PC-3 (cell line): Measurements from ENCODE around the gene IQCB1. TPM values are rescaled to one million over a fixed set of nuclear protein-coding genes. Genes with fewer than 3 reads are reported as not detected.
A peak's percentile ranks its signal among the peaks of the same experiment; 100 is the strongest.

Experiments
- ATAC-seq: fragments of 200-7000 bp; cut with Tn5 transposase; 2 replicates; pipeline ENCODE4 v1.9.1; 2020; ENCODE audit warnings: mild to moderate bottlenecking, moderate library complexity
- BruUV-seq: library from RNA; stranded (reverse); fragments of 400-500 nt; replicated peaks from 2 replicates; lab custom pipeline; 2021; lab: Mats Ljungman, UMichigan
- CTCF ChIA-PET: fragments of 300-600 bp; sonication (Branson Sonifier 250); formaldehyde crosslinking; loops from one replicate; lab custom pipeline; 2022; ENCODE audit warnings: antibody characterized with exemption; lab: Charles Lee
- POLR2A ChIA-PET: fragments of 300-600 bp; sonication (Branson Sonifier 250); formaldehyde crosslinking; loops from one replicate; lab custom pipeline; 2022; ENCODE audit warnings: antibody characterized with exemption; ENCODE audit not compliant: unreplicated experiment; lab: Charles Lee
- DNase-seq: peaks from one replicate; pipeline ENCODE4 v3.0.0-alpha.2; 2015
- H2AFZ ChIP-seq: fragments of 300-600 bp; sonication (generic); 2 replicates; pipeline ENCODE4 v1.6.0; 2016; ENCODE audit warnings: antibody characterized with exemption, low read length
- H3F3A ChIP-seq: fragments of 300-600 bp; sonication (generic); one replicate; pipeline ENCODE4 v1.6.0; 2017; ENCODE audit warnings: antibody characterized with exemption, low read length, control low read depth, mild to moderate bottlenecking; ENCODE audit not compliant: unreplicated experiment
- H3K27ac ChIP-seq: fragments of 300-600 bp; sonication (generic); 2 replicates; pipeline ENCODE4 v1.5.1; 2016; ENCODE audit warnings: mild to moderate bottlenecking, low read length
- H3K27me3 ChIP-seq: fragments of 300-600 bp; sonication (generic); 2 replicates; pipeline ENCODE4 v1.6.1; 2016; ENCODE audit warnings: low read length, mixed read lengths
- H3K36me3 ChIP-seq: fragments of 300-600 bp; sonication (generic); 2 replicates; pipeline ENCODE4 v1.6.1; 2016; ENCODE audit warnings: low read depth, mixed run types, low read length, mixed read lengths
- H3K4me1 ChIP-seq: fragments of 300-600 bp; sonication (generic); 2 replicates; pipeline ENCODE4 v1.5.1; 2016; ENCODE audit warnings: low read length; ENCODE audit not compliant: insufficient read depth
- H3K4me2 ChIP-seq: fragments of 300-600 bp; sonication (generic); 2 replicates; pipeline ENCODE4 v1.6.0; 2016; ENCODE audit warnings: low read length
- H3K4me3 ChIP-seq: fragments of 300-600 bp; sonication (generic); 2 replicates; pipeline ENCODE4 v1.5.1; 2016; ENCODE audit warnings: mild to moderate bottlenecking, low read length, mixed read lengths
- H3K79me2 ChIP-seq: fragments of 300-600 bp; sonication (generic); 2 replicates; pipeline ENCODE4 v1.6.1; 2017; ENCODE audit warnings: low read length, mixed read lengths
- H3K9ac ChIP-seq: fragments of 300-600 bp; sonication (generic); 2 replicates; pipeline ENCODE4 v1.6.0; 2016; ENCODE audit warnings: mild to moderate bottlenecking, low read length
- H3K9me2 ChIP-seq: fragments of 300-600 bp; sonication (generic); replicated peaks from 2 replicates; pipeline ENCODE4 v1.6.1; 2016; ENCODE audit warnings: mixed run types, low read length, mixed read lengths
- H3K9me3 ChIP-seq: fragments of 300-600 bp; sonication (generic); 2 replicates; pipeline ENCODE4 v1.6.1; 2016; ENCODE audit warnings: low read length, mixed read lengths
- H4K20me1 ChIP-seq: fragments of 300-600 bp; sonication (generic); 2 replicates; pipeline ENCODE4 v1.6.1; 2016; ENCODE audit warnings: low read length, mixed read lengths
- CTCF ChIP-seq: fragments of 300-600 bp; sonication (generic); conservative IDR thresholded peaks from 2 replicates; pipeline ENCODE4 v1.5.1; 2017; ENCODE audit warnings: antibody characterized with exemption, low read depth, mild to moderate bottlenecking, low read length
- EZH2 ChIP-seq: fragments of 300-600 bp; sonication (generic); IDR thresholded peaks from one replicate; pipeline ENCODE4 v1.6.1; 2017; ENCODE audit warnings: antibody characterized with exemption, mild to moderate bottlenecking, low read length; ENCODE audit not compliant: unreplicated experiment
- EZH2phosphoT487 ChIP-seq: fragments of 300-600 bp; sonication (generic); IDR thresholded peaks from 2 replicates; pipeline ENCODE4 v1.6.1; 2018; ENCODE audit warnings: mild to moderate bottlenecking, antibody characterized with exemption, low read length, borderline replicate concordance
- intact Hi-C: fragments of 100-400 bp; cut with micrococcal nuclease; formaldehyde crosslinking; loops from 2 replicates; pipeline ENCODE4 v1.9.0; 2023
- total RNA-seq: library from RNA; depleted of rRNA; stranded (reverse); fragments of >200 nt; gene quantifications from 2 replicates; pipeline ENCODE4 v1.2.3, GENCODE V29; 2014

Gene IQCB1
- total RNA-seq, 1 experiment from 2014 or later: 29.3 TPM

GRCh38 chr3:121855555-121855954 is 20.7 kb upstream of the IQCB1 start:
- no peak for TF ChIP-seq EZH2phosphoT487
- TF ChIP-seq CTCF: peak; percentile 84
- Histone ChIP-seq H2AFZ (no peak overlapping the region), H3K36me3 (no peaks in the 10 kb centered on the region), H3K79me2 (no peaks in the 10 kb centered on the region), H3F3A (no peaks in the 10 kb centered on the region), H3K9ac (no peak overlapping the region), H3K27me3 (no peaks in the 10 kb centered on the region), H4K20me1 (no peaks in the 10 kb centered on the region), H3K9me3 (no peaks in the 10 kb centered on the region), H3K4me2 (no peak overlapping the region), H3K9me2 (no peaks in the 10 kb centered on the region), H3K4me1 (no peaks in the 10 kb centered on the region), H3K4me3 (no peak overlapping the region), H3K27ac (no peak overlapping the region)
- POLR2A ChIA-PET: no interaction called here
- DNase-seq (peak; percentile 73), ATAC-seq (peak; percentile 72)
- intact Hi-C loops: loop anchor here (1.0 to 5.0 kb wide), 2 partner anchors 257 to 402 kb away; no protein-coding TSS in a partner anchor
- CTCF ChIA-PET: no interaction called here
- BruUV-seq: no TSS peak

GRCh38 chr3:121852256-121852655 is 17.4 kb upstream of the IQCB1 start:
- intact Hi-C loops: loop anchor here (5.0 kb wide), 1 partner anchor 305 kb away; the partner anchor contains the start of gene POLQ
- DNase-seq: no peak
- CTCF ChIA-PET: no interaction called here

GRCh38 chr3:121844892-121845291 is 10.0 kb upstream of the IQCB1 start:
- no peaks in the 10 kb centered on the region for H3K4me1 ChIP-seq
- ChIA-PET POLR2A (interaction anchor here (0.5 kb wide), 1 partner anchor 17 kb away, joined by 4 read pairs; no protein-coding TSS in a partner anchor), CTCF (no interaction called here)
- H3K4me3 ChIP-seq: no peak overlapping the region
- intact Hi-C loops: no loop called here
- no peaks in the 10 kb centered on the region for H3F3A ChIP-seq
- H3K27me3 ChIP-seq: no peaks in the 10 kb centered on the region
- no peaks in the 10 kb centered on the region for H3K9me3 ChIP-seq
- no peaks in the 10 kb centered on the region for H4K20me1 ChIP-seq
- no peak for ATAC-seq
- no peak overlapping the region for H2AFZ ChIP-seq
- no peaks in the 10 kb centered on the region for H3K9me2 ChIP-seq
- H3K4me2 ChIP-seq: no peak overlapping the region
- no peak overlapping the region for H3K27ac ChIP-seq
- TF ChIP-seq EZH2phosphoT487 (no peak), CTCF (no peak), EZH2 (no peak)
- BruUV-seq: no TSS peak
- H3K9ac ChIP-seq: no peak overlapping the region
- DNase-seq: no peak
- no peaks in the 10 kb centered on the region for H3K79me2 ChIP-seq
- H3K36me3 ChIP-seq: no peaks in the 10 kb centered on the region

More at GRCh38 chr3:121852256-121852655, 17.4 kb upstream of the IQCB1 start:
- H3F3A ChIP-seq: no peaks in the 10 kb centered on the region
- H3K4me1 ChIP-seq: no peaks in the 10 kb centered on the region
- H2AFZ ChIP-seq: no peak overlapping the region
- H3K79me2 ChIP-seq: no peaks in the 10 kb centered on the region
- H3K9me3 ChIP-seq: no peaks in the 10 kb centered on the region
- H3K27me3 ChIP-seq: no peaks in the 10 kb centered on the region
- no peak overlapping the region for H3K9ac ChIP-seq
- no peaks in the 10 kb centered on the region for H3K36me3 ChIP-seq
- no peak for ATAC-seq
- H3K9me2 ChIP-seq: no peaks in the 10 kb centered on the region
- H3K27ac ChIP-seq: no peak overlapping the region
- POLR2A ChIA-PET: no interaction called here
- H3K4me2 ChIP-seq: no peak overlapping the region
- no TSS peak for BruUV-seq
- H3K4me3 ChIP-seq: no peak overlapping the region
- TF ChIP-seq CTCF (0 out of 2 replicates have a peak, but pooled peaks have one; percentile 11), EZH2phosphoT487 (no peak), EZH2 (no peak)
- no peaks in the 10 kb centered on the region for H4K20me1 ChIP-seq
